Gastrocnemius medialis (tissue), 4 donors: ENCODE results near the gene MUC5B.

Source experiments
- CTCF ChIP-seq, 5 experiments: fragments of 450-650 bp in 3 of 5; fragments of 200-600 bp in 2 of 5; sonication (generic) in 2 of 5; IDR thresholded peaks in 4 of 5; conservative IDR thresholded peaks in 1 of 5; 1 replicate in 4 of 5; 2 replicates in 1 of 5; pipeline ENCODE4 v1.5.1; 2016 to 2019; ENCODE audit warnings: antibody characterized with exemption in 5 of 5, mild to moderate bottlenecking in 3 of 5, moderate library complexity in 3 of 5
- POLR2A ChIP-seq, 2 donors: fragments of 450-650 bp; IDR thresholded peaks; one replicate each; pipeline ENCODE4 v1.6.1; 2017; ENCODE audit warnings: antibody characterized with exemption in 2 of 2, mild to moderate bottlenecking in 2 of 2, moderate library complexity in 2 of 2

- TF ChIP-seq CTCF (IDR thresholded peaks at IDR 0.05 in 4 of 5, conservative IDR thresholded peaks at IDR 0.05 in 1 of 5) (no peak), POLR2A (IDR thresholded peaks at IDR 0.05) (no peak)
These were observed 40.9 kb upstream of the MUC5B start for GRCh38 chr11:1181853-1182535.
